ENCODE results near the gene C2CD4C. TPM values are rescaled to one million over a fixed set of nuclear protein-coding genes. Genes with fewer than 3 reads are reported as not detected.

Gene C2CD4C
- total RNA-seq, 2 experiments from 2014 or later = 0.10 to 0.12 TPM

DNA sequence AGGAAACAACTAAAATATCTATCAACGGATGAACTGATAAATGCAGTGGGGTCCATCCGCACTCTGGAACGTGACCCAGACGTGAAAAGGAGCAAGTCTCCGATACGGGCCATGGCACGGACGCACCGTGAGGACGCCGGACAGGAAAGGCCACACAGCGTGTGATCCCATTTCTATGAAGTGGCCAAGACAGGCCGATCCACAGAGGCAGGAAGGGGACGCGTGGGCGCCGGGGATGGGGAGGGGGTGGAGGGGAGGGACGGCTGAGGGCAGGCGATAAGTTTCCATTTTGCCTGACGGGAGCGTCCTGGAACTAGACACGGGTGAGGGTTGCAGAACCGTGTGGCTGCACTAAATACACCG is 38.1 kb upstream of the C2CD4C start:
- no peaks in the 10 kb centered on the region for H3K36me3 Mint-ChIP-seq (ENCODE audit: low read depth)
- no peaks in the 10 kb centered on the region for H3K9me3 Mint-ChIP-seq
- CTCF ChIA-PET = no interaction called here
- no peaks in the 10 kb centered on the region for H3K27me3 Mint-ChIP-seq (ENCODE audit: low read depth)
- no peak overlapping the region for H3K4me3 Mint-ChIP-seq
- DNase-seq = no peak
- H3K4me1 Mint-ChIP-seq (ENCODE audit: low read depth) = no peaks in the 10 kb centered on the region
- intact Hi-C loops (cut with micrococcal nuclease) = no loop called here
- no peak overlapping the region for H3K27ac Mint-ChIP-seq

DNA sequence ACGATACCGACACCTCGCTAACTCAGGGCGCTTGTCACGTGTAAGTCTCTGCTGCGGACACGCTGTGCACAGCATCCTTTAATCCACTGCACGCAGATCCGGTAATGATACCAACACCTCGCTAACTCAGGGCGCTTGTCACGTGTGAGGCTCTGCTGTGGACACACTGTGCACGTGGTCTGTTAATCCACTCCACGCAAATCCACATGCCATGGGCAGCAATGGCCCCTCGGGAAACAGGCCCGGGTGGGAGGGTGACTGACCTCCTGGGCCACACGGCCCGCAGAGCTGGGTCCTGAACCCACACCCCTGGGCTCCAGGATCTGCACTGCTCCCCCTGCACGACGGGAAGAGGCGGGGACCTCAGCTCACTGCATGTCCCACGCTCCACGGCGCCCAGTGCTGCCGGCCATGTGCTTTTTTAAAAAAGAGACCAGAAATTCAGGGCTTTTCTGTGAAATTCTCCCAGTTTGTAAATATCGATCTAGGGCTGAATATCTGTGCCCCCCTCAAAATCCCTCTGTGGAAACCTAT is 35.8 kb upstream of the C2CD4C start:
- no peaks in the 10 kb centered on the region for H3K9me3 Mint-ChIP-seq
- H3K4me3 Mint-ChIP-seq = no peak overlapping the region
- H3K4me1 Mint-ChIP-seq (ENCODE audit: low read depth) = no peaks in the 10 kb centered on the region
- H3K27ac Mint-ChIP-seq = no peak overlapping the region
- CTCF ChIA-PET = no interaction called here
- H3K27me3 Mint-ChIP-seq (ENCODE audit: low read depth) = peaks cover 11% of the 10 kb centered on the region
- no peaks in the 10 kb centered on the region for H3K36me3 Mint-ChIP-seq (ENCODE audit: low read depth)
- intact Hi-C loops (cut with micrococcal nuclease) = no loop called here
- DNase-seq = no peak

GRCh38 chr19:443005-443404 is 34.1 kb upstream of the C2CD4C start:
- Mint-ChIP-seq H3K27me3 (ENCODE audit: low read depth) (peaks cover 11% of the 10 kb centered on the region), H3K27ac (no peak overlapping the region), H3K4me3 (no peak overlapping the region), H3K4me1 (ENCODE audit: low read depth) (no peaks in the 10 kb centered on the region), H3K9me3 (no peaks in the 10 kb centered on the region), H3K36me3 (ENCODE audit: low read depth) (no peaks in the 10 kb centered on the region)
- CTCF ChIA-PET = no interaction called here
- intact Hi-C loops (cut with micrococcal nuclease) = no loop called here
- DNase-seq = no peak

DNA sequence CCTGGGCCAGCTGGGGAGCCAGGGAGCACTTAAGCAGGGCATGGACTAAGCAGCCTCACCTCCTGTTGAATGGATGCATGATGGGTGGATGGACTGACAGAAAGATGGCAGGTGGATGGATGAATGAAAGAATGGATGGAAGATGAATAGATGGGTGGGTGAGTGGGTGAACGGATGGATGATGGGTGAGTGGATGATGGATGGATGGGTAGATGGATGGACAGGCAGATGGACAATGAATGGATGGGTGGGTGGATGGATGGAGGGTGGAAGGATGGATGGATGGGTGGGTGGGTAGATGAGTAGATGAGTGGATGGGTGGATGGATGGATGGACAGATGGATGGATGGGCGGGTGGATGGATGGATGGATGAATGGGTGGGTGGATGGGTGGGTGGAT is 33.1 kb upstream of the C2CD4C start:
- H3K4me1 Mint-ChIP-seq (ENCODE audit: low read depth) = no peaks in the 10 kb centered on the region
- CTCF ChIA-PET = no interaction called here
- H3K27me3 Mint-ChIP-seq (ENCODE audit: low read depth) = peaks cover 11% of the 10 kb centered on the region
- no peaks in the 10 kb centered on the region for H3K9me3 Mint-ChIP-seq
- H3K36me3 Mint-ChIP-seq (ENCODE audit: low read depth) = no peaks in the 10 kb centered on the region
- intact Hi-C loops (cut with micrococcal nuclease) = no loop called here
- H3K27ac Mint-ChIP-seq = no peak overlapping the region
- no peak overlapping the region for H3K4me3 Mint-ChIP-seq
- no peak for DNase-seq

GRCh38 chr19:441213-441836 is 32.4 kb upstream of the C2CD4C start:
- CTCF ChIA-PET = no interaction called here
- Mint-ChIP-seq H3K36me3 (ENCODE audit: low read depth) (no peaks in the 10 kb centered on the region), H3K27me3 (ENCODE audit: low read depth) (peaks cover 11% of the 10 kb centered on the region), H3K4me3 (no peak overlapping the region), H3K9me3 (no peaks in the 10 kb centered on the region), H3K4me1 (ENCODE audit: low read depth) (no peaks in the 10 kb centered on the region), H3K27ac (no peak overlapping the region)
- intact Hi-C loops (cut with micrococcal nuclease) = no loop called here
- no peak for DNase-seq

DNA sequence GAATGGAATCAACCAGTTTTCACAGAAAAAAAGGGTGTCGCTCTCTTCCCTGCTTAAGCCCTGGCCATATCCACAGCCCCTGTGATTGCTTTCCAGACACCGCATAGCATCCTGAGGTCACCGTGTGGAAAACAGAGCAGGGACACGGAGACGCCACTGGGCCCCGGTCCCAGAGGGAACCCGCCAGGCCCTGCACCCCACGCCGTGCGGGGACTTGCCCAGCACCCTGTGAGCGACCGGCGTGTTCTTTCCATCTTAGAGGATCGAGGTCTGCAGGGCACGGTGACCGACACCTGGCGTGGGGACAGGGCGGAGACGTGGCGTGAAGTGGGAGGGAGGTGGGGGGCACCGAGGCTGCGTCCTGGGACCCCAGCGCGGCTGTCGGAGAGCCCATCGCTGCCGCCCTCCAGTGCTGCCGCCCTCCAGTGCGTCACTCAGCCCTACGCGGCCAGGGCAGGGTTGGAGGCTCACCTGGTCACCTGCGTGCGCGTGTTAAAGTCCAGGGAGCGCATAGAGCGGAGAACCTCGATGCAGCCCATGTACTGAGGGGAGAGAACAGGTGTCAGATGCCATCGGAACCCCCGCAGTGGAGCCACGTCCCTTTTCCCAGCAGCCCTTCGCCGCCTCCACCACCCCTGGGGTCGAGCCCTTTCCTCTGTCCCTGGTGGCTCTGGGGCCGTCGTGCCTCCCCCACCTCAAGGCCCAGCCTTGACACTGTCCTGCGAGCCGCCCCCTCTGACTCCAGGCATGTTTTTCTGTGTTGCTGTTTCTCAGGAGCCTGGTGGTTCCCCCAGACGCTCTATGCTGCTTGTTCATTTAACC is 31.7 kb upstream of the C2CD4C start:
- H3K4me1 Mint-ChIP-seq (ENCODE audit: low read depth) = no peaks in the 10 kb centered on the region
- intact Hi-C loops (cut with micrococcal nuclease) = no loop called here
- no peaks in the 10 kb centered on the region for H3K36me3 Mint-ChIP-seq (ENCODE audit: low read depth)
- no peak overlapping the region for H3K27ac Mint-ChIP-seq
- peaks cover 11% of the 10 kb centered on the region for H3K27me3 Mint-ChIP-seq (ENCODE audit: low read depth)
- no peak for DNase-seq
- no peaks in the 10 kb centered on the region for H3K9me3 Mint-ChIP-seq
- CTCF ChIA-PET = no interaction called here
- no peak overlapping the region for H3K4me3 Mint-ChIP-seq

GRCh38 chr19:439167-439900 is 30.4 kb upstream of the C2CD4C start:
- Mint-ChIP-seq H3K4me3 (no peak overlapping the region), H3K27ac (no peak overlapping the region), H3K4me1 (ENCODE audit: low read depth) (no peaks in the 10 kb centered on the region), H3K9me3 (no peaks in the 10 kb centered on the region), H3K36me3 (ENCODE audit: low read depth) (no peaks in the 10 kb centered on the region), H3K27me3 (ENCODE audit: low read depth) (peaks cover 11% of the 10 kb centered on the region)
- CTCF ChIA-PET = no interaction called here
- intact Hi-C loops (cut with micrococcal nuclease) = no loop called here
- DNase-seq = no peak

- H3K4me1 Mint-ChIP-seq (ENCODE audit: low read depth) = no peaks in the 10 kb centered on the region
- CTCF ChIA-PET = no interaction called here
- intact Hi-C loops (cut with micrococcal nuclease) = no loop called here
- no peak for DNase-seq
- no peak overlapping the region for H3K27ac Mint-ChIP-seq
- no peak overlapping the region for H3K4me3 Mint-ChIP-seq
- peaks cover 11% of the 10 kb centered on the region for H3K27me3 Mint-ChIP-seq (ENCODE audit: low read depth)
- no peaks in the 10 kb centered on the region for H3K9me3 Mint-ChIP-seq
- no peaks in the 10 kb centered on the region for H3K36me3 Mint-ChIP-seq (ENCODE audit: low read depth)
These were observed 29.5 kb upstream of the C2CD4C start for GRCh38 chr19:438416-438958.

- CTCF ChIA-PET = no interaction called here
- Mint-ChIP-seq H3K27ac (no peak overlapping the region), H3K27me3 (ENCODE audit: low read depth) (peaks cover 11% of the 10 kb centered on the region), H3K4me3 (no peak overlapping the region), H3K36me3 (ENCODE audit: low read depth) (no peaks in the 10 kb centered on the region), H3K9me3 (no peaks in the 10 kb centered on the region), H3K4me1 (ENCODE audit: low read depth) (no peaks in the 10 kb centered on the region)
- intact Hi-C loops (cut with micrococcal nuclease) = no loop called here
- no peak for DNase-seq
These were observed 28.1 kb upstream of the C2CD4C start for GRCh38 chr19:437041-437440.

DNA sequence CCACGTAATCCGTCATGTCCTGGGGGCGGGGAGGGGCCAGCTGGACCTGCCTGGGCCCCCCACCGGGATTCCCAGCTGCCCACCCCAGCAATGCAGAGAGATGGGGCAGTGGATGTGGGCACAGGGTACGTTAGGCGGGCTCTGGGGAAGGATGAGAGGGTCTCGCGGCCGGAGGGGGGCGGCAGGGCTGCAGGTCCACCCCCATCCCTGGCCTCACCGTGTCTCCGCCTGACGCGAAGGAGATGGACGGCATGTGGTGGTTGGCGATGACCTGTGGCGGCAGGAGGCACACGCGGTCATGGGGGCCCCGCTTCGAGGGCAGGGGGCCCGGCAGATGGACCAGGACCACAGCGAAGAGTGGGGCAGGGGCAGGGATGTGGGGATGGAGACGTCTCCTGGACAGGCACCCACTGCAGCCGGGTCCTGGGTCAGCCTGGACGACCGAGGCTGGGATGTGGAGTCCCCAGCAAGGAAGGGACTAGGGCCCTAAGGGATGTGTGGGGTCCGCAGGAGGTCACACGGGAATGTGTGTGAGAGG is 27.5 kb upstream of the C2CD4C start:
- Mint-ChIP-seq H3K27ac (no peak overlapping the region), H3K4me3 (no peak overlapping the region), H3K4me1 (ENCODE audit: low read depth) (no peaks in the 10 kb centered on the region), H3K36me3 (ENCODE audit: low read depth) (no peaks in the 10 kb centered on the region), H3K27me3 (ENCODE audit: low read depth) (peaks cover 6% of the 10 kb centered on the region), H3K9me3 (no peaks in the 10 kb centered on the region)
- intact Hi-C loops (cut with micrococcal nuclease) = no loop called here
- CTCF ChIA-PET = no interaction called here
- no peak for DNase-seq

- peaks cover 6% of the 10 kb centered on the region for H3K27me3 Mint-ChIP-seq (ENCODE audit: low read depth)
- peaks cover 3% of the 10 kb centered on the region for H3K9me3 Mint-ChIP-seq
- H3K4me3 Mint-ChIP-seq = no peak overlapping the region
- no peaks in the 10 kb centered on the region for H3K4me1 Mint-ChIP-seq (ENCODE audit: low read depth)
- no peak for DNase-seq
- H3K27ac Mint-ChIP-seq = no peak overlapping the region
- no peaks in the 10 kb centered on the region for H3K36me3 Mint-ChIP-seq (ENCODE audit: low read depth)
- intact Hi-C loops (cut with micrococcal nuclease) = no loop called here
- CTCF ChIA-PET = no interaction called here
These were observed 26.9 kb upstream of the C2CD4C start for GRCh38 chr19:435707-436412.
